ENCODE measurements around the gene CD22. TPM values are rescaled to one million over a fixed set of nuclear protein-coding genes. Genes with fewer than 3 reads are reported as not detected.
A peak's percentile ranks its signal among the peaks of the same experiment; 100 is the strongest.

CD22 gene
- total and polyA plus RNA-seq, 10 donors: 251 to 446 (median 362) TPM

- Histone ChIP-seq H3K36me3 (peaks cover 0 to 52% (median 4%) of the 10 kb centered on the region in 6 donors), H3K27me3 (replicated peaks in 1 of 7) (peaks cover 0 to 11% (median 0%) of the 10 kb centered on the region in 7 donors), H3K4me1 (peaks cover 24 to 100% (median 59%) of the 10 kb centered on the region in 6 donors), H3K9me3 (no peaks in the 10 kb centered on the region), H3K27ac (peak overlapping the region in 4 of 8 donors; percentile 81 to 93 (median 88)), H3K4me3 (no peak overlapping the region)
- DNase-seq: peak; percentile 73
- 64 to 77% (median 75%) methylated on average over 9 to 11 of the region's 11 CpGs for WGBS, 5 donors
- intact Hi-C loops (cut with DNase I; ENCODE audit: low total_unique reads): no loop called here
- TF ChIP-seq POLR2AphosphoS5 (IDR thresholded peaks at IDR 0.05) (peak in 1 of 3 donors; percentile 44), POLR2A (IDR thresholded peaks at IDR 0.05) (no peak), CTCF (IDR thresholded peaks at IDR 0.05 in 8 of 11, conservative IDR thresholded peaks at IDR 0.05 in 3 of 11) (no peak)
Observed at GRCh38 chr19:35345671-35346111, 16.7 kb downstream of the CD22 start.

GRCh38 chr19:35346193-35347052, 17.4 kb downstream of the CD22 start:
- peaks cover 0 to 17% (median 0%) of the 10 kb centered on the region in 7 donors for H3K27me3 ChIP-seq (replicated peaks in 1 of 7)
- no peaks in the 10 kb centered on the region for H3K9me3 ChIP-seq
- H3K27ac ChIP-seq: peak overlapping the region; percentile 21 to 93 (median 84)
- peak overlapping the region in 1 of 8 donors; percentile 39 for H3K4me3 ChIP-seq
- peaks cover 0 to 44% (median 4%) of the 10 kb centered on the region in 6 donors for H3K36me3 ChIP-seq
- peak; percentile 92 for DNase-seq
- intact Hi-C loops (cut with DNase I; ENCODE audit: low total_unique reads): no loop called here
- TF ChIP-seq POLR2AphosphoS5 (IDR thresholded peaks at IDR 0.05): peak; percentile 73 to 88 (median 85)
- TF ChIP-seq POLR2A (IDR thresholded peaks at IDR 0.05): no peak
- TF ChIP-seq CTCF (IDR thresholded peaks at IDR 0.05 in 8 of 11, conservative IDR thresholded peaks at IDR 0.05 in 3 of 11): no peak
- 42 to 52% (median 52%) methylated on average over 28 of the region's 28 CpGs for WGBS, 5 donors
- peaks cover 24 to 92% (median 55%) of the 10 kb centered on the region in 6 donors for H3K4me1 ChIP-seq

DNA sequence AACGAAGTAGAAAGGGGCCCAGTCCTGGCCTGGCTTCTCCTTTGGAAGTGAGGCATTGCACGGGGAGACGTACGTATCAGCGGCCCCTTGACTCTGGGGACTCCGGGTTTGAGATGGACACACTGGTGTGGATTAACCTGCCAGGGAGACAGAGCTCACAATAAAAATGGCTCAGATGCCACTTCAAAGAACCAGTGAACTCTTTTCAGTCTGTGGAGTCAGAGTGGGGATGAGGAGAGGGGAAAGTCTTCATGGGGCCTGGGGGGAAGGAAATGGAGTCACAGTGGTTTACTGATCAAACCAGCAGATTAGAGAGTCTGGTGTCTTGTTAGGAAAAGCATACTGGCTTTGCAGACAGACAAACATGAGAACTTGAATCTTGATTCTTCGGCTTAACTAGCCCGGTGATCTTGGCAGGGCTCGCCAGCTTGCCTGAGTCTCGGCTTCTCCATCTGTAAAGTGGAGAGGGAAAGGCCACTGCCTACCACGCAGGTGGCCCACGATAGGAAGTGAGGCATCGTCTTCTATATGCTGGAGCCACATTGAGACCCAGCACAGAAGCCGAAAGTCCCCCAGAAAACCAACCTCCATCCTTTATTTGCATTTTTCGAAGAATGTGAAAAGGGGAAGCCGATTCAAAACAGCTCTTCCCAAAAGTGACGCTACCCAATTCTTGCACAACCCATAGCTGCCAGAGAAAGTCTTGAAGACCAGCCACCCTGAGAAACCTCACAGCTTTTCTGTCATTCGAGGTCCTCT, 18.4 kb downstream of the CD22 start, which contains the start of gene FFAR1:
FFAR1 (plus strand) TSS at position 732 of the 759 bp plus-strand sequence. CDS start 3,650 bp downstream, outside the sequence.
- TF ChIP-seq POLR2AphosphoS5 (IDR thresholded peaks at IDR 0.05) (peak; percentile 12 to 72 (median 62)), POLR2A (IDR thresholded peaks at IDR 0.05) (peak in 1 of 3 donors; percentile 19), CTCF (IDR thresholded peaks at IDR 0.05 in 8 of 11, conservative IDR thresholded peaks at IDR 0.05 in 3 of 11) (peak in 1 of 11 experiments; percentile 9)
- Histone ChIP-seq H3K4me3 (peak within 1 kb of the TSS in 1 of 8 donors; percentile 39), H3K27me3 (replicated peaks in 1 of 7) (peaks cover 0 to 26% (median 0%) of the 10 kb centered on the region in 7 donors), H3K36me3 (peaks cover 0 to 36% (median 4%) of the 10 kb centered on the region in 6 donors), H3K4me1 (peaks cover 24 to 89% (median 51%) of the 10 kb centered on the region in 6 donors), H3K27ac (peak within 1 kb of the TSS; percentile 21 to 93 (median 84)), H3K9me3 (no peaks in the 10 kb centered on the region)
- DNase-seq: peak; percentile 81
- intact Hi-C loops (cut with DNase I; ENCODE audit: low total_unique reads): no loop called here
- WGBS, 5 donors: 23 to 43% (median 26%) methylated on average over 18 of the region's 18 CpGs
